Measurements from ENCODE around the gene UMOD. TPM values are rescaled to one million over a fixed set of nuclear protein-coding genes. Genes with fewer than 3 reads are reported as not detected.

Gene UMOD
- total RNA-seq, 2 donors from 2014 or later, result 12.7 to 31.3 TPM

GRCh38 chr16:20347666-20348364, 4.7 kb downstream of the UMOD start:
- ATAC-seq (peak; percentile 65), DNase-seq (peak in 3 of 4 donors; percentile 34 to 75 (median 67))
- Histone ChIP-seq H3K4me1 (peaks cover 36% of the 10 kb centered on the region), H3K9me3 (no peaks in the 10 kb centered on the region), H3K27ac (peak overlapping the region; percentile 61 to 69 (median 63)), H3K27me3 (no peaks in the 10 kb centered on the region), H3K36me3 (replicated peaks in 1 of 2; ENCODE audit: insufficient read depth in 1 of 2, low read depth in 2 of 2) (no peaks in the 10 kb centered on the region), H3K4me3 (no peak overlapping the region)
- WGBS, 2 donors, result 68 to 71% methylated on average over 12 of the region's 12 CpGs
- TF ChIP-seq CTCF (IDR thresholded peaks at IDR 0.05) (no peak), POLR2A (IDR thresholded peaks at IDR 0.05) (peak in 1 of 3 donors; percentile 5)
- intact Hi-C loops (cut with DNase I), result no loop called here

- ATAC-seq (no peak), DNase-seq (no peak)
- intact Hi-C loops (cut with DNase I), result no loop called here
- TF ChIP-seq CTCF (IDR thresholded peaks at IDR 0.05) (no peak), POLR2A (IDR thresholded peaks at IDR 0.05) (no peak)
- Histone ChIP-seq H3K4me3 (no peak overlapping the region), H3K9me3 (no peaks in the 10 kb centered on the region), H3K36me3 (replicated peaks in 1 of 2; ENCODE audit: insufficient read depth in 1 of 2, low read depth in 2 of 2) (no peaks in the 10 kb centered on the region), H3K4me1 (peaks cover 28% of the 10 kb centered on the region), H3K27me3 (no peaks in the 10 kb centered on the region), H3K27ac (no peak overlapping the region)
- WGBS, 2 donors, result 74 to 80% methylated on average over 5 of the region's 5 CpGs
Measured at GRCh38 chr16:20344611-20345010, 7.9 kb downstream of the UMOD start.

GRCh38 chr16:20339744-20340143, 12.8 kb downstream of the UMOD start:
- Histone ChIP-seq H3K9me3 (no peaks in the 10 kb centered on the region), H3K4me3 (no peak overlapping the region), H3K27ac (no peak overlapping the region), H3K27me3 (no peaks in the 10 kb centered on the region), H3K4me1 (peaks cover 30% of the 10 kb centered on the region), H3K36me3 (replicated peaks in 1 of 2; ENCODE audit: insufficient read depth in 1 of 2, low read depth in 2 of 2) (no peaks in the 10 kb centered on the region)
- DNase-seq (no peak), ATAC-seq (no peak)
- no peak for TF ChIP-seq CTCF (IDR thresholded peaks at IDR 0.05)
- TF ChIP-seq POLR2A (IDR thresholded peaks at IDR 0.05), result no peak
- 94 to 95% methylated on average over 3 of the region's 3 CpGs for WGBS, 2 donors
- intact Hi-C loops (cut with DNase I), result no loop called here

GRCh38 chr16:20336955-20337354, 15.6 kb downstream of the UMOD start:
- Histone ChIP-seq H3K4me3 (no peak overlapping the region), H3K36me3 (replicated peaks in 1 of 2; ENCODE audit: insufficient read depth in 1 of 2, low read depth in 2 of 2) (no peaks in the 10 kb centered on the region), H3K27ac (peak overlapping the region; percentile 39 to 59 (median 48)), H3K9me3 (no peaks in the 10 kb centered on the region), H3K4me1 (peaks cover 58% of the 10 kb centered on the region), H3K27me3 (no peaks in the 10 kb centered on the region)
- intact Hi-C loops (cut with DNase I), result no loop called here
- ATAC-seq (no peak), DNase-seq (peak in 3 of 4 donors; percentile 48 to 61 (median 55))
- TF ChIP-seq POLR2A (IDR thresholded peaks at IDR 0.05) (no peak), CTCF (IDR thresholded peaks at IDR 0.05) (no peak)
- 31 to 45% methylated on average over 2 of the region's 2 CpGs for WGBS, 2 donors

- no peak for ATAC-seq
- TF ChIP-seq CTCF (IDR thresholded peaks at IDR 0.05), result no peak
- TF ChIP-seq POLR2A (IDR thresholded peaks at IDR 0.05), result no peak
- H3K4me3 ChIP-seq, result no peak overlapping the region
- no peak for DNase-seq
- H3K27me3 ChIP-seq, result no peaks in the 10 kb centered on the region
- intact Hi-C loops (cut with DNase I), result no loop called here
- no peaks in the 10 kb centered on the region for H3K9me3 ChIP-seq
- peak overlapping the region in 3 of 4 donors; percentile 94 to 97 (median 97) for H3K27ac ChIP-seq
- peaks cover 83% of the 10 kb centered on the region for H3K4me1 ChIP-seq
- no peaks in the 10 kb centered on the region for H3K36me3 ChIP-seq (replicated peaks in 1 of 2; ENCODE audit: insufficient read depth in 1 of 2, low read depth in 2 of 2)
- 54 to 60% methylated on average over 1 of the region's 1 CpG for WGBS, 2 donors
Measured at GRCh38 chr16:20334396-20334795, 18.1 kb downstream of the UMOD start.
